IMR-90 (cell line): ENCODE data around the gene SLC38A11.

Experiments used
- BHLHE40 ChIP-seq: fragments of 150-350 bp; IDR thresholded peaks from 2 replicates; pipeline ENCODE4 v1.6.1; 2016; ENCODE audit warnings: mild to moderate bottlenecking, low read depth, low read length
- MAFK ChIP-seq: IDR thresholded peaks from 2 replicates; pipeline ENCODE4 v1.6.1; 2012; ENCODE audit warnings: low read depth, low read length, improper control_type of control experiment
- POLR2A ChIP-seq: IDR thresholded peaks from 2 replicates; pipeline ENCODE4 v1.6.1; 2012; ENCODE audit warnings: mild to moderate bottlenecking, low read depth, low read length
- SMC3 ChIP-seq: fragments of 150-350 bp; IDR thresholded peaks from 2 replicates; pipeline ENCODE4 v1.6.1; 2016; ENCODE audit warnings: low read depth, mild to moderate bottlenecking, antibody characterized with exemption, low read length, moderate library complexity
- TF ChIP-seq, protein P1 (sequence below): conservative IDR thresholded peaks from 2 replicates; pipeline ENCODE4 v1.5.1; 2012; ENCODE audit warnings: mild to moderate bottlenecking, low read depth, low read length, improper control_type of control experiment
- TF ChIP-seq, protein P2 (sequence below): fragments of 150-350 bp; IDR thresholded peaks from 2 replicates; pipeline ENCODE4 v1.6.1; 2017; ENCODE audit warnings: mild to moderate bottlenecking, antibody characterized with exemption, low read length, low read depth

DNA sequence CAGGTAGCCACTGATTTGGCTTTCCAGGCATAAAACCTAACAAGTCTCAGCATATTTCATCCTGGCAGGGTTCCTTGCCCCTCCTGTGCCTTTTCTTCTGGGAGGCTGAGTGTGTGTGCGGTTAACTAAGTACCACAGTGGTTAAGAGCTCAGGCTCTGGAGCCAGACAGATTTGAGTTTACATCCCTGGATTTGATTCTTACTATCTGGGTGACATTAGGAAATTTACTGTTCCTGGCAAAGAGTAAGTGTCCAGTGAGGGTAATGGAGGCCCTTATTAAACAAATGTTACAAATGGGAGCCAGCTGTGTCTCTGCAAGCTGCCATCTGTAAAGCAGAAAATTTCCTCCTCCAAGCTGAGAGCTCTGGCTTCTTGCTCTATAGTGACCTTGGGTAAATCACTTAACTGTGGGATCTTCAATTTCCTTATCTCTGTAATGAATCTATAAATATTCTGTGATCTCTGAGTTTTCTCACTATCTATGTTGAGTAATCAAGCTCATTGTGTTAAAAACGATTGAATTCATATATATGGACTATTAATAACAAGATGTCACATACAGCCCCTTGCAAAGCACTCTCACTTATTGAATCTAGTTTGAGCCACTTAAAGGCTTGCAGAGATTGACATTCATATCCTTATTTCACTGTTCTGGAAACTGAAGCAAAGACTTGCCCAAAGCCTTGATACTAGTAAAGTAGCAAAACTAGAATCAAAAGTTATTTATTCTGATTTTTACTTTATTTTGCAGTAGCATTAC, 107.2 kb downstream of the SLC38A11 start:
- TF ChIP-seq BHLHE40 (no peak), POLR2A (no peak), MAFK (no peak), SMC3 (no peak)
- TF ChIP-seq, protein P1, sequence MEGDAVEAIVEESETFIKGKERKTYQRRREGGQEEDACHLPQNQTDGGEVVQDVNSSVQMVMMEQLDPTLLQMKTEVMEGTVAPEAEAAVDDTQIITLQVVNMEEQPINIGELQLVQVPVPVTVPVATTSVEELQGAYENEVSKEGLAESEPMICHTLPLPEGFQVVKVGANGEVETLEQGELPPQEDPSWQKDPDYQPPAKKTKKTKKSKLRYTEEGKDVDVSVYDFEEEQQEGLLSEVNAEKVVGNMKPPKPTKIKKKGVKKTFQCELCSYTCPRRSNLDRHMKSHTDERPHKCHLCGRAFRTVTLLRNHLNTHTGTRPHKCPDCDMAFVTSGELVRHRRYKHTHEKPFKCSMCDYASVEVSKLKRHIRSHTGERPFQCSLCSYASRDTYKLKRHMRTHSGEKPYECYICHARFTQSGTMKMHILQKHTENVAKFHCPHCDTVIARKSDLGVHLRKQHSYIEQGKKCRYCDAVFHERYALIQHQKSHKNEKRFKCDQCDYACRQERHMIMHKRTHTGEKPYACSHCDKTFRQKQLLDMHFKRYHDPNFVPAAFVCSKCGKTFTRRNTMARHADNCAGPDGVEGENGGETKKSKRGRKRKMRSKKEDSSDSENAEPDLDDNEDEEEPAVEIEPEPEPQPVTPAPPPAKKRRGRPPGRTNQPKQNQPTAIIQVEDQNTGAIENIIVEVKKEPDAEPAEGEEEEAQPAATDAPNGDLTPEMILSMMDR = no peak
- TF ChIP-seq, protein P2, sequence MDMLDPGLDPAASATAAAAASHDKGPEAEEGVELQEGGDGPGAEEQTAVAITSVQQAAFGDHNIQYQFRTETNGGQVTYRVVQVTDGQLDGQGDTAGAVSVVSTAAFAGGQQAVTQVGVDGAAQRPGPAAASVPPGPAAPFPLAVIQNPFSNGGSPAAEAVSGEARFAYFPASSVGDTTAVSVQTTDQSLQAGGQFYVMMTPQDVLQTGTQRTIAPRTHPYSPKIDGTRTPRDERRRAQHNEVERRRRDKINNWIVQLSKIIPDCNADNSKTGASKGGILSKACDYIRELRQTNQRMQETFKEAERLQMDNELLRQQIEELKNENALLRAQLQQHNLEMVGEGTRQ = no peak
